Endothelial cell of hepatic sinusoid (primary cell): ENCODE measurements around the gene CPT1B.
"Not testable (repeated sequence)": the region's sequence is repeated elsewhere in the genome, so short reads cannot be mapped to it uniquely, and the experiment has no call there.

Experiments
- in situ Hi-C: cut with HindIII; loops from 2 replicates; pipeline ENCODE4 v1.10.0; 2017; ENCODE audit warnings: low sequenced_read_pairs

Gene CPT1B

GRCh38 chr22:50577987-50578775 is at the start of gene CPT1B:
Gene CPT1B (minus strand): TSS chr22:50578427. CDS start chr22:50577915, 512 bp downstream.
- in situ Hi-C loops: loop anchor here (5.0 kb wide), 2 partner anchors 49 to 81 kb away; partner anchors contain the start of gene ARSA

- in situ Hi-C loops: loop anchor here (5.0 kb wide), 1 partner anchor 50 kb away; the partner anchor contains the start of gene CPT1B
Measured at GRCh38 chr22:50626850-50627641, 48.8 kb upstream of the CPT1B start.

GRCh38 chr22:50626314-50626849 is 48.2 kb upstream of the CPT1B start:
- in situ Hi-C loops: loop anchor here (5.0 kb wide), 1 partner anchor 49 kb away; the partner anchor contains the start of gene CPT1B

GRCh38 chr22:50625568-50626313 is 47.5 kb upstream of the CPT1B start:
- in situ Hi-C loops: loop anchor here (5.0 kb wide), 1 partner anchor 48 kb away; the partner anchor contains the start of gene CPT1B

- in situ Hi-C loops: loop anchor here (5.0 kb wide), 1 partner anchor 48 kb away; the partner anchor contains the start of gene CPT1B
Measured at GRCh38 chr22:50625131-50625567, 46.9 kb upstream of the CPT1B start.

GRCh38 chr22:50624347-50625130 is 46.3 kb upstream of the CPT1B start:
- in situ Hi-C loops: loop anchor here (5.0 kb wide), 1 partner anchor 47 kb away; the partner anchor contains the start of gene CPT1B

GRCh38 chr22:50622723-50623327 is 44.6 kb upstream of the CPT1B start:
- in situ Hi-C loops: no loop called here

- in situ Hi-C loops: no loop called here
Measured at GRCh38 chr22:50621948-50622722, 43.9 kb upstream of the CPT1B start.

GRCh38 chr22:50621356-50621880 is 43.2 kb upstream of the CPT1B start:
- in situ Hi-C loops: no loop called here

- in situ Hi-C loops: no loop called here
Measured at GRCh38 chr22:50620593-50621355, 42.5 kb upstream of the CPT1B start.

GRCh38 chr22:50614296-50614695 is 36.1 kb upstream of the CPT1B start:
- in situ Hi-C loops: not testable (repeated sequence)

GRCh38 chr22:50613291-50613981 is 35.2 kb upstream of the CPT1B start:
- in situ Hi-C loops: no loop called here

- in situ Hi-C loops: no loop called here
Measured at GRCh38 chr22:50612528-50613221, 34.4 kb upstream of the CPT1B start.

- in situ Hi-C loops: no loop called here
Measured at GRCh38 chr22:50612168-50612527, 33.9 kb upstream of the CPT1B start.

GRCh38 chr22:50611341-50612060 is 33.3 kb upstream of the CPT1B start:
- in situ Hi-C loops: no loop called here

GRCh38 chr22:50610581-50610980 is 32.4 kb upstream of the CPT1B start:
- in situ Hi-C loops: no loop called here
